Right lobe of liver (tissue), 6 donors: Measurements from ENCODE around the gene SARS2. TPM values are rescaled to one million over a fixed set of nuclear protein-coding genes. Genes with fewer than 3 reads are reported as not detected.

Source experiments
- ATAC-seq, 4 donors: fragments of 200-7000 bp; cut with Tn5 transposase; one replicate each; pipeline ENCODE4 v1.9.1; 2020; ENCODE audit warnings: mild to moderate bottlenecking in 4 of 4, moderate library complexity in 4 of 4
- DNase-seq, 3 donors: peaks; one replicate each; pipeline ENCODE4 v3.0.0-alpha.2; 2020
- H3K27ac ChIP-seq, 3 donors: fragments of 200-600 bp; one replicate each; pipeline ENCODE4 v1.8.0; 2022
- H3K27me3 ChIP-seq, 2 donors: fragments of 200-600 bp; one replicate each; pipeline ENCODE4 v1.8.0; 2022
- H3K36me3 ChIP-seq, 4 donors: fragments of 200-600 bp; sonication (generic) in 1 of 4; one replicate each; pipeline versions ENCODE4 v1.5.1 to v1.8.0; 2017 to 2022; ENCODE audit warnings: control low read depth in 1 of 4
- H3K4me1 ChIP-seq, 4 donors: fragments of 200-600 bp; sonication (generic) in 1 of 4; one replicate each; pipeline versions ENCODE4 v1.5.1 to v1.8.0; 2017 to 2022; ENCODE audit warnings: control low read depth in 1 of 4
- H3K4me3 ChIP-seq, 3 donors: fragments of 200-600 bp; one replicate each; pipeline ENCODE4 v1.8.0; 2022
- H3K9me3 ChIP-seq, 4 donors: fragments of 200-600 bp; sonication (generic) in 1 of 4; one replicate each; pipeline versions ENCODE4 v1.5.1 to v1.8.0; 2017 to 2022; ENCODE audit warnings: control low read depth in 1 of 4
- CTCF ChIP-seq, 4 donors: fragments of 200-600 bp in 3 of 4; fragments of 450-650 bp in 1 of 4; IDR thresholded peaks; one replicate each; pipeline versions ENCODE4 v1.5.1 to v1.8.0; 2016 to 2022; ENCODE audit warnings: antibody characterized with exemption in 4 of 4, mild to moderate bottlenecking in 2 of 4
- POLR2A ChIP-seq: fragments of 450-650 bp; IDR thresholded peaks from one replicate; pipeline ENCODE4 v1.6.1; 2017; ENCODE audit warnings: antibody characterized with exemption, mild to moderate bottlenecking
- WGBS: methylation state at CpG from one replicate; pipeline ENCODE4 v1.1.6; 2018; ENCODE audit warnings: low coverage, low lambda C conversion rate; ENCODE audit not compliant: insufficient coverage; ENCODE audit errors: missing lambda C conversion rate; 5-methylcytosine and 5-hydroxymethylcytosine counted together
- intact Hi-C, 2 donors: fragments of 100-400 bp; cut with DNase I; formaldehyde crosslinking; loops; one replicate each; pipeline versions ENCODE4 v1.11.2 to v1.14.1; 2022
- total RNA-seq, 6 experiments: library from RNA; depleted of rRNA in 2 of 6; stranded (reverse); fragments of >200 nt in 2 of 6; fragmentation: NEBNext Ultra II Directional in 3 of 6; extraction: Animal tissue kit (Norgen Biotek cat#: 25700) in 3 of 6; gene quantifications; one replicate each; pipeline versions ENCODE4 v1.1.0 to v1.2.4, GENCODE V29; 2016 to 2023
- donor health status: DM: no; HTN: yes; CAD: no.
- donor health status: DM: no; HTN: no; CAD: no.
- donor health status: DM: no; HTN: no; CAD: no.
- donor health status: DM: no; HTN: yes; CAD: no.
- donor health status: DM: no; HTN: yes; CAD: no.

Gene SARS2
- total RNA-seq, 6 experiments from 2014 or later, result 10.6 to 26.5 (median 18.7) TPM

GRCh38 chr19:38904581-38905539 lies 25.7 kb downstream of the SARS2 start:
- Histone ChIP-seq H3K27ac (peak overlapping the region in 2 of 3 donors; percentile 67 to 71), H3K4me3 (no peak overlapping the region), H3K4me1 (peaks cover 0 to 24% (median 10%) of the 10 kb centered on the region in 4 donors), H3K27me3 (no peaks in the 10 kb centered on the region), H3K36me3 (peaks cover 0 to 24% (median 3%) of the 10 kb centered on the region in 4 donors), H3K9me3 (no peaks in the 10 kb centered on the region)
- TF ChIP-seq CTCF (IDR thresholded peaks at IDR 0.05) (no peak), POLR2A (no peak)
- ATAC-seq, result peak; percentile 54 to 79 (median 56)
- intact Hi-C loops, result no loop called here
- WGBS, result 36% methylated on average over 9 of the region's 35 CpGs
- DNase-seq, result peak in 2 of 3 donors; percentile 46 to 71

GRCh38 chr19:38901683-38902082 lies 28.9 kb downstream of the SARS2 start:
- intact Hi-C loops, result no loop called here

GRCh38 chr19:38900743-38901190 lies 29.8 kb downstream of the SARS2 start:
- H3K27ac ChIP-seq, result peak overlapping the region; percentile 86 to 98 (median 90)
- H3K9me3 ChIP-seq, result no peaks in the 10 kb centered on the region
- no peak for ATAC-seq
- TF ChIP-seq CTCF (IDR thresholded peaks at IDR 0.05) (no peak), POLR2A (peak; percentile 11)
- 4% methylated on average over 3 of the region's 3 CpGs for WGBS
- no peaks in the 10 kb centered on the region for H3K27me3 ChIP-seq
- peaks cover 0 to 31% (median 10%) of the 10 kb centered on the region in 4 donors for H3K4me1 ChIP-seq
- H3K4me3 ChIP-seq, result peak overlapping the region; percentile 80 to 91 (median 87)
- intact Hi-C loops, result no loop called here
- peaks cover 0 to 9% (median 2%) of the 10 kb centered on the region in 4 donors for H3K36me3 ChIP-seq
- DNase-seq, result no peak

More at GRCh38 chr19:38901683-38902082, 28.9 kb downstream of the SARS2 start:
- Histone ChIP-seq H3K9me3 (no peaks in the 10 kb centered on the region), H3K4me3 (no peak overlapping the region), H3K27ac (peak overlapping the region in 1 of 3 donors; percentile 98), H3K4me1 (peaks cover 0 to 31% (median 10%) of the 10 kb centered on the region in 4 donors), H3K27me3 (no peaks in the 10 kb centered on the region), H3K36me3 (peaks cover 0 to 10% (median 2%) of the 10 kb centered on the region in 4 donors)
- TF ChIP-seq POLR2A (no peak), CTCF (IDR thresholded peaks at IDR 0.05) (no peak)
- no CpG with 5 or more reads among the region's 1 CpG for WGBS
- DNase-seq (no peak), ATAC-seq (no peak)

GRCh38 chr19:38900202-38900629 lies 30.3 kb downstream of the SARS2 start:
- H3K4me1 ChIP-seq, result peaks cover 0 to 31% (median 10%) of the 10 kb centered on the region in 4 donors
- intact Hi-C loops, result no loop called here

More at GRCh38 chr19:38900202-38900629, 30.3 kb downstream of the SARS2 start:
- DNase-seq (no peak), ATAC-seq (peak in 1 of 4 donors; percentile 48)
- 3% methylated on average over 6 of the region's 8 CpGs for WGBS
- peak overlapping the region; percentile 80 to 91 (median 87) for H3K4me3 ChIP-seq
- H3K27ac ChIP-seq, result peak overlapping the region; percentile 86 to 98 (median 90)
- H3K27me3 ChIP-seq, result no peaks in the 10 kb centered on the region
- H3K36me3 ChIP-seq, result peaks cover 0 to 3% (median 0%) of the 10 kb centered on the region in 4 donors
- TF ChIP-seq CTCF (IDR thresholded peaks at IDR 0.05) (no peak), POLR2A (no peak)
- H3K9me3 ChIP-seq, result no peaks in the 10 kb centered on the region
